IPS-15b (cell line): ENCODE measurements around the gene SWT1.
"Not testable (repeated sequence)": the region's sequence is repeated elsewhere in the genome, so short reads cannot be mapped to it uniquely, and the experiment has no call there.

ENCODE experiments used
- H3K27me3 ChIP-seq: one replicate; pipeline ENCODE4 v1.6.1; 2013; ENCODE audit warnings: low read length; ENCODE audit not compliant: control insufficient read depth, insufficient read depth
- H3K36me3 ChIP-seq: one replicate; pipeline ENCODE4 v1.6.1; 2013; ENCODE audit warnings: low read length; ENCODE audit not compliant: control insufficient read depth, insufficient read depth
- H3K4me1 ChIP-seq: one replicate; pipeline ENCODE4 v1.6.1; 2013; ENCODE audit warnings: mild to moderate bottlenecking, low read length; ENCODE audit not compliant: control insufficient read depth, insufficient read depth
- H3K4me3 ChIP-seq: one replicate; pipeline ENCODE4 v1.5.1; 2013; ENCODE audit warnings: low read depth, low read length
- H3K9ac ChIP-seq: one replicate; pipeline ENCODE4 v1.6.1; 2013; ENCODE audit warnings: low read depth, mild to moderate bottlenecking, low read length
- H3K9me3 ChIP-seq: one replicate; pipeline ENCODE4 v1.6.1; 2013; ENCODE audit warnings: mild to moderate bottlenecking, low read length; ENCODE audit not compliant: control insufficient read depth, insufficient read depth

Gene SWT1

GRCh38 chr1:185255595-185255994 lies 98.6 kb downstream of the SWT1 start:
- not testable (repeated sequence) for H3K4me1 ChIP-seq, H3K4me3 ChIP-seq, H3K27me3 ChIP-seq, H3K9ac ChIP-seq, H3K36me3 ChIP-seq, H3K9me3 ChIP-seq

DNA sequence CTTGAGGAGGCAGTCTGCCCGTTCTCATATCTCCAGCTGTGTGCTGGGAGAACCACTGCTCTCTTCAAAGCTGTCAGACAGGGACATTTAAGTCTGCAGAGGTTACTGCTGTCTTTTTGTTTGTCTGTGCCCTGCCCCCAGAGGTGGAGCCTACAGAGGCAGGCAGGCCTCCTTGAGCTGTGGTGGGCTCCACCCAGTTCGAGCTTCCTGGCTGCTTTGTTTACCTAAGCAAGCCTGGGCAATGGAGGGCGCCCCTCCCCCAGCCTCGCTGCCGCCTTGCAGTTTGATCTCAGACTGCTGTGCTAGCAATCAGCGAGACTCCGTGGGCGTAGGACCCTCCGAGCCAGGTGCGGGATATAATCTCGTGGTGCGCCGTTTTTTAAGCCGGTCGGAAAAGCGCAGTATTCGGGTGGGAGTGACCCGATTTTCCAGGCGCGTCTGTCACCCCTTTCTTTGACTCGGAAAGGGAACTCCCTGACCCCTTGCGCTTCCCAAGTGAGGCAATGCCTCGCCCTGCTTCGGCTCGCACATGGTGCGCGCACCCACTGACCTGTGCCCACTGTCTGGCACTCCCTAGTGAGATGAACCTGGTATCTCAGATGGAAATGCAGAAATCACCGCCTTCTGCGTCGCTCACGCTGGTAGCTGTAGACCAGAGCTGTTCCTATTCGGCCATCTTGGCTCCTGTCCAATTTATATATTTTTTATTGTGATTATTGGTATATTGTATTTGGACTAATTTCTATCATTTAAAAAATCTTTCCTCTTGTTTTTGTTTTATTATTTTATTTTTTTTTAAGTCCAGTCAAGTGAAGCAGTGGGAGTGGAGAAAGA lies 100.4 kb downstream of the SWT1 start:
- not testable (repeated sequence) for H3K9me3 ChIP-seq, H3K36me3 ChIP-seq, H3K9ac ChIP-seq, H3K27me3 ChIP-seq, H3K4me1 ChIP-seq
- peak overlapping the region; percentile 38 for H3K4me3 ChIP-seq

DNA sequence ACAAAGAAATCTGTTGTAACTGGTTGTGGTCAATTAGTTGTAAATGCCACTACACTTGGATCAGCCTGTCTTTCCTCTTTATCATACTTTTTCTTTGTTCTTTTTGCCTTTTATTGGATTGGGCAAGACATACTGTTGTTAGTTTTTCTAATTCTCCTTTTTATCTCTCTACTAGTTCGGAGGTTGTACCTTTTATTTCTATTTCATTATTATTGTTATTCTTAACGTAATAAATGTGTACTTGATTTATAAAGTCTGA lies 100.9 kb downstream of the SWT1 start:
- peak overlapping the region; percentile 38 for H3K4me3 ChIP-seq
- H3K9ac ChIP-seq = no peak overlapping the region
- no peaks in the 10 kb centered on the region for H3K4me1 ChIP-seq
- no peaks in the 10 kb centered on the region for H3K36me3 ChIP-seq
- H3K27me3 ChIP-seq = no peaks in the 10 kb centered on the region
- no peaks in the 10 kb centered on the region for H3K9me3 ChIP-seq

- no peaks in the 10 kb centered on the region for H3K4me1 ChIP-seq
- H3K9me3 ChIP-seq = no peaks in the 10 kb centered on the region
- no peak overlapping the region for H3K9ac ChIP-seq
- H3K36me3 ChIP-seq = no peaks in the 10 kb centered on the region
- no peaks in the 10 kb centered on the region for H3K27me3 ChIP-seq
- H3K4me3 ChIP-seq = no peak overlapping the region
Observed at GRCh38 chr1:185258676-185259075, 101.7 kb downstream of the SWT1 start.

- H3K4me1 ChIP-seq = no peaks in the 10 kb centered on the region
- H3K4me3 ChIP-seq = no peak overlapping the region
- no peak overlapping the region for H3K9ac ChIP-seq
- H3K27me3 ChIP-seq = no peaks in the 10 kb centered on the region
- H3K9me3 ChIP-seq = no peaks in the 10 kb centered on the region
- no peaks in the 10 kb centered on the region for H3K36me3 ChIP-seq
Observed at GRCh38 chr1:185260611-185261010, 103.6 kb downstream of the SWT1 start.

DNA sequence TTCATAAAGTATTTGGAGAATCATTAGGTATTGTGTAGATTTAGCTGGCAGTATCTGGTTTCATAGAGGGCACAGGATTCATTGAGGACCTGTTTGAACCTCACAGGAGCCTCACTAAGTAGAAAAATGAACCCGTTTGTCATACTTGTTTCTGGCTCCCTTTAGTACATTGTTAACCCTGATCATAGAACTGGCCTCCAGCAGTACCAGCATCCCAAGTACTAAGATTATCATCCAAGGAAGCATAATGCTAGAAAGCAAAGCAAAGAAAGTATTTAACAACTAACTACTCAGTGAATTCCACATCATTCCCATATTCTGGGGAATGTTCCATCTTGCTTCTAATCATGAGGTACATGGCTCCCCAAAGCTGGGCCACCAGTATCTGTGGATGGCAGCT lies 105.2 kb downstream of the SWT1 start:
- H3K9me3 ChIP-seq = no peaks in the 10 kb centered on the region
- no peak overlapping the region for H3K4me3 ChIP-seq
- H3K4me1 ChIP-seq = no peaks in the 10 kb centered on the region

DNA sequence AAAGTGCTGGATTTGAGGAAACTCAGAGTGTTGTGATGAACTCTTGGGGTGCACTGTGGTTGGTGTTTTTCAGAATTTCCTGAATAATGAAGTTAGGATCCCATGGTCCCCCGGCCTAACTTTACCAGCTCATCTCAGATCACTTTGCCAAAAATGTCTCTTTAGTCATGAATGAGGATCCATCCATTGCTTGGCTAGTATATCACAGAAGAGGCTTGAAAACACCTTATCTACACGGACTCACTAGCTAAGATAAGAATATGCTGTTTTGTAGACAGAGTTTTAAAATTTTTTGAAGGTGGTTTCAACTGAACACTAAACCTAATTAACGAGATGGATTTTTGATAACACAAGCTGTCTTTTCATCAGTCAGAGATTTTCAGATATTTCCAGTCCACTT lies 106.3 kb downstream of the SWT1 start:
- H3K4me3 ChIP-seq = no peak overlapping the region
- no peaks in the 10 kb centered on the region for H3K9me3 ChIP-seq
- no peaks in the 10 kb centered on the region for H3K27me3 ChIP-seq
- H3K36me3 ChIP-seq = no peaks in the 10 kb centered on the region
- no peaks in the 10 kb centered on the region for H3K4me1 ChIP-seq
- H3K9ac ChIP-seq = no peak overlapping the region

More for the DNA sequence above, 105.2 kb downstream of the SWT1 start:
- Histone ChIP-seq H3K36me3 (no peaks in the 10 kb centered on the region), H3K27me3 (no peaks in the 10 kb centered on the region), H3K9ac (no peak overlapping the region)

- H3K27me3 ChIP-seq = no peaks in the 10 kb centered on the region
- H3K4me3 ChIP-seq = no peak overlapping the region
- H3K9me3 ChIP-seq = no peaks in the 10 kb centered on the region
- no peak overlapping the region for H3K9ac ChIP-seq
- no peaks in the 10 kb centered on the region for H3K36me3 ChIP-seq
- no peaks in the 10 kb centered on the region for H3K4me1 ChIP-seq
Observed at GRCh38 chr1:185263780-185264179, 106.8 kb downstream of the SWT1 start.

- Histone ChIP-seq H3K36me3 (no peaks in the 10 kb centered on the region), H3K9me3 (no peaks in the 10 kb centered on the region), H3K4me3 (no peak overlapping the region), H3K4me1 (no peaks in the 10 kb centered on the region), H3K9ac (no peak overlapping the region), H3K27me3 (no peaks in the 10 kb centered on the region)
Observed at GRCh38 chr1:185265314-185265713, 108.3 kb downstream of the SWT1 start.

- H3K36me3 ChIP-seq = no peaks in the 10 kb centered on the region
- no peak overlapping the region for H3K9ac ChIP-seq
- no peaks in the 10 kb centered on the region for H3K27me3 ChIP-seq
- no peaks in the 10 kb centered on the region for H3K4me1 ChIP-seq
- H3K4me3 ChIP-seq = no peak overlapping the region
- H3K9me3 ChIP-seq = no peaks in the 10 kb centered on the region
Observed at GRCh38 chr1:185267301-185267700, 110.3 kb downstream of the SWT1 start.

- no peak overlapping the region for H3K9ac ChIP-seq
- H3K36me3 ChIP-seq = no peaks in the 10 kb centered on the region
- no peak overlapping the region for H3K4me3 ChIP-seq
- H3K27me3 ChIP-seq = no peaks in the 10 kb centered on the region
- H3K4me1 ChIP-seq = no peaks in the 10 kb centered on the region
- no peaks in the 10 kb centered on the region for H3K9me3 ChIP-seq
Observed at GRCh38 chr1:185267701-185268100, 110.7 kb downstream of the SWT1 start.

- Histone ChIP-seq H3K36me3 (no peaks in the 10 kb centered on the region), H3K27me3 (no peaks in the 10 kb centered on the region), H3K4me3 (no peak overlapping the region)
Observed at GRCh38 chr1:185268352-185268751, 111.4 kb downstream of the SWT1 start.

More at GRCh38 chr1:185268352-185268751, 111.4 kb downstream of the SWT1 start:
- Histone ChIP-seq H3K9me3 (no peaks in the 10 kb centered on the region), H3K9ac (no peak overlapping the region), H3K4me1 (no peaks in the 10 kb centered on the region)
